Measurements from ENCODE around the gene CCND3.

Gene CCND3

DNA sequence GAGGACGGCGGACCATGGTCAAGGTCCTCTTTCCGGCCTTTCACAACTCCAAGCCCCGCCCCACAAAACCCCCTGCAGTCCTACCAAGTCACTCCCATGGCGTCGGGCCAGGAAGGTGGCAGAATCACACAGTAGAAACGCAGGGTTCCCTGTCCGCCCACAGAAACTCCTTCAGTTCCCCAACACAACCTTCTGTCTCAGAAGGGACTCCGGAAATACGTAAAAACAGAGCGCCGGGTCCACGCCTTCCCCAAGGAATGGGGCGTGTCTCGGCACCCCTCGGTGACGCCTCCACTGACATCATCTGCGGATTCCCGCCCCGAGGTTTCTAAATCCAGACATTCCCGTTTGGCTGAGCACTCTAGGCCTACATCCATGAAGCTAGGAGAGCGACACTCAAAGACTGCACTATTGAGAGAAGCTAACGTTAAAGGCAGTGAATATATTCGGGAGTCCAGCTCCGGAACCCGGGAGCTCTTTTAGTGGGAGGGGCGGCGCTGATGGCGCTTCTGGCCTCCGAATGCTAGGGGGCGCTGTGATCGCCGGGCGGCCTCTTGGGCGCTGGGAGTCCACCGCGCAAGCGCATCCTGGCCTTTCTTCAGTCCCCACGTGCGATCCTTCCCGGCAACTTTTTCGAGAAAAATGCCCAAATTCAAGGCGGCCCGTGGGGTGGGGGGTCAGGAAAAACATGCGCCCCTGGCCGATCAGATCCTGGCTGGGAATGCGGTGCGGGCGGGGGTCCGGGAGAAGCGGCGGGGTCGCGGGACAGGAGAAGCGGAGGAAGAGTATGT, 20.5 kb downstream of the CCND3 start, which contains the start of the genes BYSL and MED20:
BYSL (plus strand) TSS at position 579 of the 791 bp plus-strand sequence; CDS start at position 643, 64 bp downstream.
MED20 (minus strand) TSS at position 219 of the 791 bp plus-strand sequence; CDS start at position 98, 121 bp downstream.
- DNase-seq = peak; percentile 91

DNA sequence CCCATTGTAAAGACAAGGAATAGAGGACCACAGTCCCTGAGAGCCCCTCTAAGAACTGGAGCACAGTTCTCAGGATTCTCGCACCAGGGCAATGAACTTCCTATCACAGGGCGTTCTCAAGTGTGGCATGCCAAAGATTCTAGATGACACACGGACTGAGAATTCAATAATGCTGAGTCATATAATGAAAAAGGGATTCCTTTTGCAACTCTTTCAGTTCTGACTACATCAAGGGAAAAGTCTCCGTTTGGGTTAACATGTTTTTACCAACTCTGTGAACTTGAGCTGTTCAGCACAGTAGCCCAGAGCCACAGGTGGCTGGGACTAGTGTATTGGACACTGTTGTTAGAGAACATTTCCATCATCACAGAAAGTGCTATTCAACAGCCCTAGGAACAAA, 24.1 kb downstream of the CCND3 start:
- no peak for DNase-seq

DNA sequence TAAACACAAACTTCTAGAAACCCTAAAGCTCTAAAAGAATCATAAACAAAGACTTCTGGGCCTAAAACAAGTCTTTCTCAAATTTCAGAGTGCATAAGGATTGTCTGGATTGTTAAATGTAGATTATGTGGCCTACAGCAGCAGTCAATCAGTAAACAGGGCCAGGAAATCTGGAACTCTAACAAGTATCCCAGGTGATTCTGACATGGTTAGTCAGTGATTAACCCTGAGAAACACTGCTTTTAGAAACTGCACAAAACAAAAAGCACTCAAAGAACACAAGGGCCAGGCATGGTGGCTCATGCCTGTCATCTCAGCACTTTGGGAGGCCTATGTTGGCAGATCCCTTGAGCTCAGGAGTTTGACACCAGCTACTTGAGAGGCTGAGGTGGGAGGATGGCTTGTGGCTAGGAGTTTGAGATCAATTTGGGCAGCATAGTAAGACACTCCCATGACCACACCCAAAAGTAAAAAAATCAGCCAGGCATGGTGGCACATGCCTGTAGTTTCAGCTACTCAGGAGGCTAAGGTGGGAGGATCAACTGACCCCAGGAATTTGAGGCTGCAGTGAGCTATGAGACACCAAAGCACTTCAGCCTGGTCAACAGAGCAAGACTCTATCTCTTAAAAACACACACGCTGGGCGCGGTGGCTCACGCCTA, 26.6 kb downstream of the CCND3 start:
- DNase-seq = no peak

DNA sequence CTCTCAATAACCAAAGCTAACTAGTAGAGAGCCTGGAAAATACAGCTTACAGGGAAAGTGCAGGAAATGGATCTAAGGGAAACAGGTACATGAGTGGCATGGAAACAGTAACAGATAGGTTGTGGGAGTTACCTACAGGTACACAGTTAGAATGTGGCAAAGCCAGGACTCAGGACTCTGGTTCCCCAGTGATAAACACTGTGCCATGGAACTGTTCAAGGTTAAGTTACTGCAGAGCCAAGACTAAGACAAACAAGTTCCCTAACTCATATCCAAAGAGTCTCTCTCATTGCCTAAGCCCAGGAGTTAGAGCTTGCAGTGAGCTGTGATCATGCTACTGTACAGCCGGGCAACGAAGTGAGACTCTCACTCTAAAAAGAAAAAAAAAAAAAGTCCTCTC, 27.3 kb downstream of the CCND3 start:
- no peak for DNase-seq

DNA sequence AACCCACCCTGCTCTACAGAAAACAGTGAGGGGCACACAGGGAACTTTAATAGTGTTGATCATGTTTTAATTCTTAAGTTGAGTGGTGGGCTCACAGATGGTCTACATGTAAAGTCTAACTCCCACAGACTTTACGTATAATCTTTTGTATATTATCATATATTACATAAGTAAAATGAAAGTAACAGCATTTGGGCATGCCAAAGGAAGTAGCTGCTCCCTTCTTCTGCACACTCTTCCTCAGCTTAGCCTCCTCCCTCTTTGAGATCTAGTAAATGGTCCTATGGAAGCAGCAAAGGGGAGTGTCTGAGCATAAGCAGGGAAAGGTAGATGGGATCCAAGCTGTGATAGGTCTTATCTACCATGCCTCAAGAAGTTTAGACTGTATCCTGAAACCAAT, 31.9 kb downstream of the CCND3 start:
- DNase-seq = no peak

DNA sequence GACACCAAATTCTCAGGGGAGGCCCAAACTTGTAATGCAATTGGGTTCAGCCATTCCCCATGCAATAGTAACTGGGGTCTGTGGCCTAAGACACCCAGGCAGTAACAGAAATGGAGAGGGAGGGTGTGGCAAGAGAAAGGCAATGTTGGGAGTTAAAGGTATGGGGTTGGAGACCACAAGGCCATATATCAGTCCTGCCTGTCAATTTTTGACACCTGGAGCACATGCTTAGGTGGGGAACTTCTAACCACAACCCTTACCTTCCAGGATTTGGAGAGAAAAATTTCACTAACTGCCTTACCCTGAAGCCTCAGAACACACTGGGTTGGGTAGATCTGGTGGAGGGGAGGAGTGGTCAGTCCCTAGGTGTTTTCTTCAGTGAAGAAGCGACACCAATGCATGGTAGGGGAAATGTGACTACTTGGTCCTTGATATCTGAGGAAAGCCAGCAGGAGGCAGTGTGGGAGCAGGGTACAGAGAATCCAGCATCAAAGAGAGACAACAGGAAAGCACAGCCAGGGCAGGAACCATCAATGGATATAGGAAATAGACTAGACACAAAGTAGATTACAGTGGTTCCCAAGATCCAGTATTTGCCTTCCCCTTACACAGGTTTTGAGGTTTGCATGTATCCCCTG, 39.6 kb downstream of the CCND3 start:
- DNase-seq = peak; percentile 39

DNA sequence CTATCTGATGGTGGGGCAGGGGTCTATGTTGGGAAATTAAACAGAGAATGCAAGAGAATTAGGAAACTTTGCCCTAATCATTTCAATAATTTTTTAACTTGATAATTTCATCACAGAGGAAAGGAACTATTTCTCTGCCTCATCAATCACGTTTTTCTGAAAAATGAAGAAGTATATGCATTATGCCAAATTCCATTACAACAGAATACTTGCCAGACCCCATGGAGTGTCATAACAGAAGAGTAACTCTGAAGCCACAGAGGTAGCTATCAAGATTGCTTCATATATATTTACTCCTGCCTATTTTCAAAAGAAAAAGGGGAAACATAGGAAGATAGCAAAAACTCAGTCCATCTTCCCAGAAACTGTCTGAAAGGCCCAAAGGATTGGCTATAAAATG, 40.7 kb downstream of the CCND3 start:
- no peak for DNase-seq

DNA sequence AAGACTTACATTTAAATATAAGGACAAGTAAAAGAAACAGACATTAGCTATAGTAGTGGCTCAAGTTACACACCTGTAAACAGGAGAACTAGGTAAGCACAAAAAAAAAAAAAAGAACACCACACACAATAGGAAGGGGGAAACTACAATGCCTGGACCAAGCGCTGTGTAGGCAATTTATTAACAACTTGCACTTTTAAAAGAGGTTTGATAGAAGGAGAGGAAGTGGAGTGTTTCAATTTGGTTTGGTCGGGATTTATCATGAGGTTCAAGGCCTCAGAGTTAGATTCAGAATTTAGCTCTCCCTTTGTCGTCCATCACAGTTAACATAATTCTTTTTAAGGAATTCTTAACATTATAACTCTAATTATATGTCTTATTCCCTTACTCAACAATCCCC, 45.3 kb downstream of the CCND3 start:
- no peak for DNase-seq

DNA sequence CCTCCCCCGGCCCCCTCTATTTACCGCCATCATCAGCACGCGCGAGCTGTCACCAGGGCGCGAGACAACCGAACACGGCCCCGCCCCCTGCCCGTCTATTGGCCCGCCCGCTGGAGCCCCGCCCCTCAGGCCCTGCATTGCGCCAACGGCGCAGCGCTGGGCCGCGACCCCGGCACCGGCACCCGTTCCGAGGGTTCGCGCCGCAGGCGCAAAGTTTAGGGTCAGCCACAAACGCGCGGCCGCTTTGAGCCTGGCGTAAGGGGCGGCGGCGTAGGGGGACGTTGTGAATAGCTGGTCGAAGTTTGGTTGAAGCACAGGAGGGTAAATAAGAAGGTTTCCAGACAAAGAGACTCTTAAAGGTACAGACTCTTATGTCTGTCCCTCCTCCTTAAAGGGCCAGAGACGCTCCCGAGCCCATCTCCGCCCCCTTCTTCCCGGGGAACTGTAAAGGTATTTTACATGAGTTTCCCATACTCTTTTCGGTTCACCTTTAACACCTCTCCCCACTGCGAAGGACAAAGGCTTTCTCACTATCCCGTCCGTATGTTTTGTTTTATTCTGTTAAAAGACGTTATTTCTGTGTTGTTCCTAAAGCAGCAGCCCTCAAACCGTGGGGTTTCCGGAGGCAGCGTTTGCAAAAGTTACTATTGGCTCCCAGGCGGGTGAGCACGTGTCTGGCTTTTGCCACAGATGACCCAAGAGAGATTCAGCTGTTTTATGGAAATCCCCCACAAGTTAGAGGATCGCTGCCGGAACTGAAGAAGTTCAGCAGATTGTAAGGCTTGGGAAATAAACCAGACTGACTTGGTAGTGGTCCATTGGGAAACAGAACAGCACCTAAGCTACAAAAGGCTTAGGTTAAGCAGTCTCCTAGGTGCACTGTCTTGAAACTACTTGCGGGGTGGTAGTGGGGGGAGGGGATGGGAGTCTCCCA, 46.0 kb downstream of the CCND3 start, which contains the start of gene USP49:
USP49 (minus strand) TSS at position 76 of the 934 bp plus-strand sequence. CDS start 88,392 bp downstream, outside the sequence.
- peak; percentile 87 for DNase-seq

DNA sequence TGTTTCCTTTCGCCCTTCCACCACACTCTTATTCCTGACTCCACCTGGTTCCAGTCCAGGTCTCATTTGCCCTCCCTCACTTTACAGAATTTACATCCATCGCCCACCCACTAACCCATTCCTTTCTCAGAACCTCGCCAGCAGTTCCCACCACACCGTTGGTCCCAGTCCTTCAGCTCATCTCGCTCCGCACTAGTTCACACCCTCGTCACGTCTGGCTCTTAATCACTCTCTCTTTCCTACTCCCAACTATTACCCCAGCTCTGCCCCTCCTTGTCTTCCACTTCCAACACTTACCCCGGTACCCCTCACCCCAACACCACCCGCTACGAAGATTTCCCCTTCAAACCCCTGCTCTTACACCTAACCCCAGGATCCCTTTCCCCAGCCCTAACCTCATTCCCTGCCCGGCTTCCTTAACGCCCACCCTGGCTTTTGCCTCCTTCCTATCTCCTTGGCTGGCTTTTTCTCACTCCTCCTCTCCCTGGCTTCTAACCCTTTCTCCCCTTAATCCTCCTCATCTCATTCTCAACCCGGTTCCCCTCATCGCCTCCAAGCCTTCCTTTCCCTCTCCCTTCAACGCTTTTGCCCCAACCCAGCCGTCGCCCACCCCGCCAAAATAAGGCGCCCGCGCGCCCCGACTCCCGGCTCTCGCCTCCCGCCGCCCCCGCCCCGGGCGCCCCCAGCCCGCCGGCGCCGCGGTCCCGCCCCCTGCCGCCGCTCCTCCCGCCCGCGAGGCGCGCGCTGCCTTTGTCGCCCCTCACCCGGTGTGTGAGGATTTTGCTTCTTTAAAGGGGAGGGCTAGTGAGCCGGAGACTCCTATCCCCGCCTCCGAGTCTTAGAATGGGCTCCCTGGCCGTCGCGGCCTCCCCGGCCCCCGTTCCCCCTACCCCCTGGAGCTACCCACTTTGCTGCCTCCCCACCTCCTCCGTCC, 47.0 kb downstream of the CCND3 start:
- DNase-seq = peak; percentile 59

DNA sequence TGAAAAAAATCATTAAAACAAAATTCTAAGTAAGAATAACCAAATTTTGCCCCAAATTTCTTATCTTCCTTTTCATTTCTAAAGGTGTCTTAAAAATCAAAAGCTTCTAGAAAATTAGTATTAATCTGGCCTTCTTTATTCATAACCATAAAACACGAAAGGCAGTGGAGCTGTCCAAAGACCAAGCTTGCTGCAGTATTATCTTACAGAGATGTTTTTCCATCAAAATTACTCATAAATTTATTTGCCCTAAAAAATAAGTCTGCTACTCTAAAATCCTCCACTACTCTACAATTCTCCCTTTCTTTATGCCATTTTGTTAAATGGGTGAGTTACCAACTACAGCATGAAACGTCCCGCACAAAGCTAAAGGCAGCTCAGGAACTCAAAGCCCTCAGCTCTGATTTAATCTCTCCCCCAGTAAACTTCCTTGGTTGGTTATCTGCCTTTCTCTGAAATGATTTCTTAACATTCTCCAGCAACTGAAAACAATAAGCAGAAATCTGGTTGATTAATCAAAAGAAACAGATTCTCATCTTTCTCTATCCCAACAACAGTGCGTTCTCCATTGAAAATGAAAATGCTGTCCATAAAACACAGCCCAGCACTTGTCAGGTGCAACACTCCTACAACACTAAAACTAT, 48.6 kb downstream of the CCND3 start:
- DNase-seq = no peak

DNA sequence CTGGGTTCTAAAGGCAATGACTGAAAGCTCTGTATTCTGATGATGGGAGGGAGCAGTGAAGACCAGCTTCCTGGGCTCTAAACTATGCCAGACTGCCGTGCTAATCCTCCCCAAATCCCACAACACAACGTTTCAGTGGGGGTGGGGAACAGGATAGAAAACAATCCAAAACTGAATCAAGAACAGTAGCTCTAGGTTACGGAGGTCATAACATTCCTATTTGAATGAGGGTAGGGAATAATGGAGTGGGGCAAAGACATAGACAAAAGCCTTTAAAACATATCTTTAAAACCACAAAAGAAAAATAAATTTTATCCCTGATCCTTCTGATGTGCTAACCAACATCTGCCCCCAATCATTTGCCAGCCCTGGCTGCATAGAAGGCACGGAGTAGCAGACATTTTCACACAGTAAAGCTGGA, 54.3 kb downstream of the CCND3 start:
- no peak for DNase-seq

DNA sequence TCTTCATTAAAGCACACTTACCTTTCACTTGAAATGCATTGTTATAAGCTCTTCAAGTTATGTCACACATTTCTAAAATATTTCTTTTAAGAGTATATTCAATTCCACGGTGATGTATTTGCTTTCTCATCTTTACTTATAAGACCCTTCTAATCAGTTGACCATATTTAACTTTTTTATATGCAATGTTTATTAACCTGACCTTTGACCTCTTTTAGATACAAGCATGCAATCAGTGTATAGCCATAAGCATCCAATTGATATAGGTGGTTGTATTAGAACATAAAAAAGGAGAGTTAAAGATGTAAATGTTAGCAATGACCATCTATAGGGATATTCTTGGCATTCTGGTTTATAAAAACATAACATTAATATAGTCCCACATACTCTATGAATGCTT, 55.7 kb downstream of the CCND3 start:
- DNase-seq = no peak

DNA sequence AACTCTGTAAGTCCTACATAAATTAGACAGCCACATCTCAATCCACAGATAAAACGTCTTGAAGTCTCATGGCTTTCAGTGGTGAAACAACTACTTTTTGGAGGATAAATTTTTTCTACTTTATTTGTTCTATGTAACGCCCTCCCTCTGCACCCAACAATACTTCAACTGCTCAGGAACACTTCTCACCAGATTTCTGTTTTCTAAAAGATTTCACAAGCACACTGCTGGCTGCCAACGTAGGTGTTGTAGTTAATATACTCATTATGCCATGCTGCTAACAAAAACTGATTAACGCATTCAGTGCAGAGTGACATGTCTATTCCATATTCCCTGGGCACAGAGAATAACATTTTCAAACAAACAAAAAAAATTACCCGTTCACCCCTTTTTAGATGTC, 56.7 kb downstream of the CCND3 start:
- no peak for DNase-seq
